SKM-1 (cell line): ENCODE results near the gene OR2AT4.
"Not testable (repeated sequence)": the region's sequence is repeated elsewhere in the genome, so short reads cannot be mapped to it uniquely, and the experiment has no call there.

ENCODE experiments used
- DNase-seq: peaks from one replicate; lab custom pipeline; 2025; ENCODE audit not compliant: unreplicated experiment; lab: John Stamatoyannopoulos, UW

OR2AT4 gene

DNA sequence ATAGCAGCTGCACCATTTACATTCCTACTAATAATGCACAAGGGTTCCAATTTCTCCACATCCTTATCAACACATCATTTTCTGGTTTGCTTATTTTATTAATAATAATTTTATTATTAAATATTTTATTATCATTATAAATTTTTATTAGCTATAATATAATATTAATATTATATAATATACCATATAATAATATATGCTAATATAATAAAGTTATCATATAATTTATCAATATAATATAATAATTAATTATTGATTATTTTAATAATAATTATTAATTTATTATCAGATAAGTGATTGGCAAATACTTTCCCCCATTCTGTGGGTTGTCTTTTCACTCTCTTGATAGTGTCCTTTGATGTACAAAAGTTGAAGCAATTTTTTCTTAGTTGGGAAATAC lies 27.7 kb downstream of the OR2AT4 start:
- DNase-seq, result no peak

DNA sequence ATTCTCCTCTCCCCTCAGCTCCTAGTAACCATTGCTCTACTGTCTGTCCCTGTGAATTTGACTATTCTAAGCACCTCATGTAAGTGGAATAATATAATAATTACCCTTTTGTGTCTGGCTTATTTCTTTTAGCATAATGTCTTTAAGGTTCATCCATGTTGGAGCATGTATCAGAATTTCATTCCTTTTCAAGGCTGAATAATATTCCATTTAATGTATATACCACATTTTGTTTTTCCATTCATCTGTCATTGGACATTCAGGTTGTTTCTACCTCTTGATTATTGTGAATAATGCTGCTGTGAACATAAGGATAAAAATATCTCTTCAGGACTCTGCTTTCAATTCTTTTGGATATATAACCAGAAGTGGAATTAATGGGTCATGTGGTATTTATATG lies 28.1 kb downstream of the OR2AT4 start:
- DNase-seq, result no peak

DNA sequence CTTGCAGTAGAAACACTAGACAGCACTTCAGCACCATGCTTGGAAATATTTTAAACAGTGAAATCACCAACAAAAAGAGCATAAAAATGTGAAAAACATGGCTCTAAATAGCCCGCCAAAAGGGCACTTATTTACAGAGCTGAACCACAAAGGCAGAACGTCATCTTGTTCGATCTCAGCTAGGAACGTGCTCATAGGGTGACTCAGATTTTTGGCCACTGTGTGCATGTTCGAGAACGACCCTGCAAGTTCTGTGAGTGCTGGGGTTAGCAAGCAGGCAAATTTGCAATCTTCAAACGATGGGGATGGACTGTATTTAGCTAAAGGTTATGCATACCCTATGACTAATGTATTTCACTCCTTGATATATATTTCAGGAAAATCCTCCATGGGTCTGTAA lies 30.6 kb downstream of the OR2AT4 start:
- DNase-seq, result no peak

DNA sequence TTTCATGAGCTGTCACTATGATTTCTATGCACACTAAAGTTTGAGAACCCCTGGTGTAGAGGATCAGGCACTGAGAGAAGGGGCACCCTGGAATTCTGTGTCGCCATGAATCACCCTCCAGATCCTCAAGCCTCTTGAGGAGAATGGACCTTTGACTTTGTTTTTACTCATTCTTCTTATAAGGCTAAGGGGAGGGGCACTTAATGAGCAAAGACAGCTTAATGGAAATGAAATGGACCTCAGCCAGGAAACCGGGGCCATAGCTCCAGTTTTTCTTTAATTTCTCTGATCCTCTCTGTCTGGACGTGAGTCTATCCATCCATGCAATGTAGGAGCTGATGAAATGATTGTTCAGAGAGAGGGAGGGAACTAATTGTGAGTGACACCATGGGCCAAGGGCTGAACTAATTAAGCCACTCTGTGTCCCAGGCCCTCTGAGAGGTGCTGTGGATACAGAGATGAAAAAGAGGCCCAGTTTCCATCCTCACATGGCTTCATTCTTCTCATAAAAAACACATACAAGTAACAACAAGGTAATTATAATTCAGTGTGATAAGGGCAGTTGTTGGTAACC lies 32.8 kb downstream of the OR2AT4 start:
- DNase-seq, result no peak

DNA sequence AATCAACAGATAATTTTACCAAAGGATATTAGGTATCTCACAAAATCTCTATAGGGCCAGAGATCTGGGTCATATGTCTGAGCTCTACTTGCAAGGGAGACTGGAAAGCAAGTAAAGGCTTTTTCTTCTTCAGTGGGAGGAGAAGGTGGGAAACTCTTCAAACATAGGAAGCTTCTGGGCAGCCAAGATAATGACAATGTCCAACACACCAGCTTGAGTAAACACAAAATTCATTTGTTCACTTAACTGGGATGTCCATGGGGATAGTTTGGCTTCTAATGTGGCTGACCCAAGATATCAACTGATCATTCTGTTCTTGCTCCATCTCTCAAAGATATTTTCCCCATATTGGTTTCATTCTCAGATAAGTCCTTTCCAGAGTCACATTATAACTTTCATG lies 37.4 kb downstream of the OR2AT4 start:
- DNase-seq, result no peak

DNA sequence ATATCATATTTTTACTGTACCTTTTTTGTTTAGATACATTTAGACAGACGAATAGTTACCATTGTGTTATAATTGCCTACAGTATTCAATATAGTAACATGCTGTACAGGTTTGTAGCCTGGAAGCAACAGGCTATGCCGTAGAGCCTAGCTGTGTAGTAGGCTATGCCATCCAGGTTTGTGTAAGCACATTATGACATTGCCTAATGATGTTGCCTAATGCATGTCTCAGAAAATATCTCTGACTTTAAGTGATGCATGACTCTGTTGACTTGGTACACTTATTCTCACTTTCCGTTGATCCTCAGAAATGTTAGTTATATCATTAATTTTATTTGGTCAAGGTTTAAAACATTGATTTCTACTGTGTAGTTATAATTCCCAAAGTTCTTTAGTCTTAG lies 39.9 kb downstream of the OR2AT4 start:
- DNase-seq, result no peak

DNA sequence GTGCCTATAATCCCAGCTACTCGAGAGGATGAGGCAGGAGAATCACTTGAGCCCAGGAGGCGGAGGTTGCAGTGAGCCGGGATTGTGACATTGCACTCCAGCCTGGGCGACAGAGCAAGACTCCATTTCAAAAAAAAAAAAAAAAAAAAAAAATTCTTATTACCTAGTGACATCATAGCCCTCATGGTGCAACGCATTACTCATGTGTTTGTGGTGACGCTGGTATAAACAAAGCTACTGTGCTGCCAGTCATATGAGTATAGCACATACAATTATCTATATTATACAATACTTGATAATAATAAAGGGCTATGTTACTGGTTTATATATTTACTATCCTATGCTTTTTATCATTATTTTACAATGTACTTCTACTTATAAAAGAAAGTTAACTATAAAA lies 41.2 kb downstream of the OR2AT4 start:
- DNase-seq, result no peak

DNA sequence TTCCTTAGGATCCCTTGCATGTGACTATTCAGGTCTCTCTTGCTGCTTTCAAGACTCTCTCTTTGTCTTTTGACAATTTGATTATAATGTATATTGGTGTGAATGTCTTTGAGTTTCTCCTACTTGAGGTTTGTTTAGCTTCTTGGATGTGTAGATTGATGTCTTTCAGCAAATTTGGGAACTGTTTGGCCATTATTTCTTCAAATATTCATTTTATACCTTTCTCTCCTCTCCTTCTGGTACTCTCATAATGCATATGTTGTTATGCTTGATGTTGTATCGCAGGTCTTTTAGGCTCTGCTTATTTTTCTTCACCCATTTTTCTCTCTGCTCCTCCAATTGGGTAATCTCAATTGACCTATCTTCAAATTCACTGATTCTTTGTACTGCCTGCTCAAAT lies 44.2 kb downstream of the OR2AT4 start:
- DNase-seq, result no peak

DNA sequence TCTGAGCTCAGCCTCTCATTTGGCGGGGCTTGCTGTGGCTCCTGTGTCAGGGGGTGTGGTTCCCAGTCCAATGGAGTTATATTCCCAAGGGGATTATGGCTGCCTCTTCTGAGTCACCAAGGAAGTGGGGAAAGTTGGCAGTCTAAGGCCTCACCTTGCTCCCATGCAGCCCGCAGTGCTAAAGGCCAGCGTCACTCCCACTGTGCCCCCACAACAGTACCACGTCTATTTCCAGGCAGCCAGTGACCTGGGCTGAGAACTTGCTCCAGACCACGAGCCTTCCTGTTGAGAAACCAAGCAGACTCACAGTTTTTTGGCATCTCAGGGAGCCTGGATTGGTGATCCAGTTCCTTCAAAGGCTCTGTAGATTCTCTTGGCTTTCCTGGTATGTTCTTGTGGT lies 45.6 kb downstream of the OR2AT4 start:
- no peak for DNase-seq

DNA sequence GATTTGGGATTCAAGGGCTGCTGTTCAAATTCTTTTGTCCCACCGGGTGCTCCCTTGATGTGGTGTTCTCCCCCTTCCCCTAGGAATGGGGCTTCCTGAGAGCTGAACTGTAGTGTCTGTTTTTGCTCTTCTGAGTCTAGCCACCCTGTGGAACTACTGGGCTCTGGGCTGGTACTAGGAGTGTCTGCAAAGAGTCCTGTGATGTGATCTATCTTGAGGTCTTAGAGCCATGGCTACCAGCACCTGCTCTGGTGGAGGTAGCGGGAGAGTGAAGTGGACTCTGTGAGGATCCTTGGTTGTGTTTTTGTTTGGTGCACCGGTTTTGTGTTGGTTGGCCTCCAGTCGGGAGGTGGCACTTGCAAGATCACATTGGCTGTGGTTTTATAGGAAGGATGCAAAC lies 46.2 kb downstream of the OR2AT4 start:
- no peak for DNase-seq

DNA sequence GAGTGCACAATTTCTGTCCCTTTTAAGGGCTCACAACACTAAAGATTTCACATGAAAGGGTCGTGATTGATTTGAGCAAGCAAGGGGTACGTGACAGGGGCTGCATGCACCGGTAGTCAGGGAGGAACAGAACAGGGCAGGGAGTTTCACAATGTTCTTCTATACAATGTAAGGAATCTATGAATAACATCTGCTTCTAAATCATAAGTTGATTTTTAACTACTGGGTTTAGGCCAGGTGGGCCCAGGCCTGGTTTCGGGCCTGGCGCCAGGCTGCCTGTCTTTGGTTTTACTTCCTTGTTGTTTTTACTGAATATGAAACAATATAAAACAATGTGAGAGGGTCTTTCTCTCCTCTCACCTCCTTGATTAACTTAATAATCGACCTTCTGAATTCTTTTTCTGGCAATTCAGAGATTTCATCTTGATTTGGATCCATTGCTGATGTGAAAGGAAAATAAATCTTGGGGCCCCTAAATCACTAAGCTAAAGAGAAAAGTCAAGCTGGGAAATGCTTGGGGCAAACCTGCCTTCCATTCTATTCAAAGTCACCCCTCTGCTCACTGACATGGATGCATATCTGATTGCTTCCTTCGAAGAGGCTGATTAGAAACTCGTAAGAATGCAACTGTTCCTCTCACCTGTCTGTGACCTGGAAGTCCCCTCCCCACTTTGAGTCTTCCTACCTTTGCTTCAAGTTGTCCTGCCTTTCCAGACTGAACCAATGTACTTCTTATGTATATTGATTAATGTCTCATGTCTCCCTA lies 47.0 kb downstream of the OR2AT4 start:
- not testable (repeated sequence) for DNase-seq

DNA sequence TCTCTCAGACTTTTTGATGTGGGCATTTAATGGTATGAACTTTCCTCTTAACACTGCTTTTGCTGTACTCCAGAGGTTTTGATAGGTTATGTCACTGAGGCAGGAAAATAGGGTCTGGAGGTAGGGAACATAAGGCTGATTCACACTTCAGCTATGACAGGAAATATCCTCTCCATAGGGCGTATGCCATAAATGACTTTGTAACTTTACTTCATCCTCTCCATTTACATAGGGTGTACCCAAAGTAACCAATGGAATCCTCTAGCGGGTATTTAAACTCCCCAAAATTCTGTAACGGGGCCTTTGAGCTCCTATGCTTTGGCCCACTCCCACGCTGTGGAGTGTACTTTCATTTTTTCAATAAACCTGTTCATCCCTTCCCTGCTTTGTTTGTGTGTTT lies 49.5 kb downstream of the OR2AT4 start:
- DNase-seq, result no peak

DNA sequence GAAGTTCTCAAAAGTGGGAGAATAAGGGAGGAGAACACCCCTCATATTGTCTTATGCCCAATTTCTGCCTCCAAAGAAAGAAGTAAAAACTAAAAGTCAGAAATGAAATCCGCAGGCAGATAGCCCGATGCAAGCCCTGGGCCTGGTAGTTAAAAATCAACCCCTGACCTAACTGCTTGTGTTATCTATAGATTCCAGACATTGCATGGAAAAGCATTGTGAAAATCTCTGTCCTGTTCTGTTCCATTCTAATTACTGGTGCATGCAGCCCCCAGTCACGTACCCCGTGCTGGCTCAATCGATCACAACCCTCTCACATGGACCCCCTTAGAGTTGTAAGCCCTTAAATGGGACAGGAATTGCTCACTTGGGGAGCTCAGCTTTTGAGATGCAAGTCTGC lies 50.0 kb downstream of the OR2AT4 start:
- DNase-seq, result not testable (repeated sequence)

DNA sequence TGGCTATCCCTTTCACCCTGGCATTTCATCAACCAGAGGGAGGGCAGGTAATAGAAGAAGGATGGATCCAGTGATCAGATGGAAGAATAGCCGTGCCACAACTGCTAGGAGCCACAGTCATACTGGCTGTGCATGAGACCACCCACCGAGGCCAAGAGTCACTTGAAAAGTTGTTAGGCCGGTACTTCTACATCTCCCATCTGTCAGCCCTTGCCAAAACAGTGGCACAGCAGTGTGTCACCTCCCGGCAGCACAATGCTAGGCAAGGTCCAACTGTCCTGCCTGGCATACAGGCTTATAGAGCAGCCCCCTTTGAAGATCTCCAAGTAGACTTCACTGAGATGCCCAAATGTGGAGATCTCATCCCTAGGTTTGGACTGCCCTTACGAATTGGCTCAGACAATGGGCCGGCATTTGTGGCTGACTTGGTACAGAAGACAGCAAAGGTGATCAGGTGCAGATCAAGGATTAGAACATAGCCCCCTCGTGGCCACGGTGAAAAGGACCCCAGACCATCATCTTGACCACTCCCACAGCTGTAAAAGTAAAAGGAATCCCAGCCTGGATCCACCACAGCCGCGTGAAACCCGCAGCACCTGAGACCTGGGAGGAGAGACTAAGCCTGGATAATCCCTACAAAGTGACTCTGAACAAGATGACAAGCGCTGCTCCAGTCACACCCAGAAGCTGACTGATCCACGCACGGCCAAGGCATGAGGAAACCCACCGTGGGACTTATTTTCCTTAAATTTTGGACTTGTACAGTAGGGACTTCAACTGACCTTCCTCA lies 52.1 kb downstream of the OR2AT4 start:
- not testable (repeated sequence) for DNase-seq

DNA sequence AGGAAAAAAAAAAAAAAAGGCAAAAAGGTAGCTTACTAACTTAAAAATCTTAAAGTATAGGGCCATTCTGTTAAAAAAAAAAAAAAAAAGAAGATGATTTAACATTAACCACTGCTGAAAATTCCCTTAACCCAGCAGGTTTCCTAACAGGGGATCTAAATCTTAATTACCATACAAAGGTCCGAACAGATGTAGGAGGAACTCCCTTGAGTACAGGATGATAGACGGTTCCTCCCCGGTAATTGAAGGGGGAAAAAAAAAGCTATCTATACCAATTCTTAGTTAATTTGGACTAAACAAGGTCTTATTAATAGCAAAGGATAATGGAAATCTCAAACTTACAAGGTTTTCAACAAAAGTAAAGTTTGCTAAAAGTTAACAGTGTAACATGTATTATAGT lies 54.9 kb downstream of the OR2AT4 start:
- DNase-seq, result not testable (repeated sequence)

DNA sequence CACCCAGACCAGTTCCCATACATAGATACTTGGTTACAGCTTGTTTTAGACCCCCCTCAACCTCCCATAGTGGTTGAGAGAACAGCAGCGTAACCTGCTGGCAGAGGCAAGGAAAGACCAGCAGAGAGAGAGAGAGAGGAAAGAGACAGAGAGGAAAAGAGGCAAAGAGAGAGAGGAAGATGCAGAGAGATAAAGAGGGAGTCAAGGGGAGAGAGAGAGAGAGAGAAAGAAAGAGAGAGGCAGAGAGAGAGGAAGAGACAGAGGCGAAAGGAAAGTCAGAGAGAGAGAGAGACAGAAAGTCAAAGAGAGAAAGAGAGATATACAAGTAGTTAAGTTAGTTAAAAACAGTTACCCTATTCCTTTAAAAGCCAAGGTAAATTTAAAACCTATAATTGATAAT lies 55.4 kb downstream of the OR2AT4 start:
- DNase-seq, result no peak

DNA sequence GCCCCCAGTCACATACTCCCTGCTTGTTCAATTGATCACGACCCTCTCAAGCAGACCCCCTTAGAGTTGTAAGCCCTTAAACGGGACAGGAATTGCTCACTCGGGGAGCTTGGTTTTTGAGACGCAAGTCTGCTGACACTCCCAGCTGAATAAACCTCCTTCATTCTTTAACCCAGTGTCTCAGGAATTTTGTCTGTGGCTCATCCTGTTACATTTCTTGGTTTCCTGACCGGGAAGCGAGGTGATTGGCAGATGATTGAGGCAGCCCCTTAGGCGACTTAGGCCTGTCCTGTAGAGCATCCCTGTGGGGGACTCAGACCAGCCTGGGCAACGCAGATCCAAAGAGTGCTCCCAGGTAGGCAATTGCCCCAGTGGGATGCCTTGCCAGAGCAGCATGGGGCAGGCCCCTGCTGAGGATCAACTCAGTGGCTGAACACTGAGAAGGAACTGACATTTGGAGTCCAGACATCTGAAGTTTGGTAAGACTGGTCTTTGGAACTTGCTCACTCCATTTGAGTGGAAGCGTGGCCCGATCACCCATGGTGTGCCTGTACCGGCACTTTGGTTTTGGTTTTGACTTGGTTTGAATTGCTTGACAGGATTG lies 56.4 kb downstream of the OR2AT4 start:
- DNase-seq, result no peak

DNA sequence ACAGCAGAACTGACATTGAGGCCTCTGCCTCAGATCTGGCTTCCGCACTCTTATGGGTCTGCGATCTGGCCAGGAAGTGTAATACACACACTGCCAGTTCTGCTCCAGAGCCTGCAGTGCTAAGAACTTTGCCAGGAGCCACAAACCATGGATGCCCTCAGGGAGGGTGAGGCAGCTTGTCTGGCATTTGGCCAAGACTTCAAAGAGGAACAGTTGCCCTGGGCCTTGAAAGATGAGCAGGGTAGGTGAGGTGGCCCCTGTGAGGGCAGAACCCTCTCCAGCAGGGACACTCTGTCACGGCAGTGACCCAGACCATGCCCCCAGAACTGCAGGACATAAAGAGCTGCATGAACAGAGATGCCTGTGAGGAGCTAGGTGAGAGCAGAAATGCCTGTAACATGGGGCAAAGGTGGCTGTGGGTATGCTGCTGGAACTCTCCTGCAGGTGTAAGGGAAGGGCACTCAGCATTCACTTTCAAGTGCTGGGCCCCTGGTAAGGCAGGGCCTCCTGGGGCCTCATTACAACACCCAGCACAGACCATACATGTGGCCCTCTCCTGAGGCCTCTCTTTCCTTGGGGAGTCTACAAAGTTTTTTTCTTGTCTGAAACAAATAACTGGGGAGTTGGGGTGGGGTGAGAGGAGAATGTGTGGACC lies 60.6 kb downstream of the OR2AT4 start:
- DNase-seq, result no peak

DNA sequence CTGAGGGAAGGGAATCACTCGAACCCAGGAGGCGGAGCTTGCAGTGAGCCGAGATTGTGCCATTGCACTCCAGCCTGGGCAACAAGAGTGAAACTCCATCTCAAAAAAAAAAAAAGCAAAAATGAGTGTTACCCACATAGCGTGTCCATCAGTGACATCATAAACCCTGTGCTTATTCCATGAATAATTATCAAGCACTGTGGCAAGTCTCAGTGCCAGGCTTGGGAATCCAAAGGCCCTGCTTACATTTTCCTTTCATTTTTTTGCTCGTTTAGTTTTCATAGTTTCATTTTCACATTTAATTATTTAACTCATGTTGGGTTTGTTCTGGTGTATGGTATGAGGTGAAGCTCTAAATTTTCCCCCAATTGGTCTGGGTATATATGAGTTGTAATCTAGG lies 61.4 kb downstream of the OR2AT4 start:
- no peak for DNase-seq

DNA sequence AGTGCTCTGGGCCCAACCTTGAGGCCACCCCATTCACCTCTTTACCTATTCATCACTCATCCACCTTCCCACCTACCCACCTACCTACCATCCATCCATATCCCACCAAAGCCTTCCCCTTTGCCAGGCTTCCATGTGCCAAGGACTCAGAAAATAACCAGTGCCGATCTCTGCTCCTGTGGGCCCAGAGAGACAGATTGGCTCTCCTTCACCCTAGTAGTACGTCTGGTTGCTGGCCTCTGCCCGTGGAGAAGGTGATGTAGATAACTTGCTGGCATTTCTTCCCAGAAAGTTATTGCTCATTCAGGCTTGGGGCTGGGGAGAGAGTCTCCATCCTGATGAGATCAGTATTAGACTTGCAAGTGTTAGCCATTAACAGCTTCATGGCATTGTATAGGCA lies 62.8 kb downstream of the OR2AT4 start:
- DNase-seq, result no peak

DNA sequence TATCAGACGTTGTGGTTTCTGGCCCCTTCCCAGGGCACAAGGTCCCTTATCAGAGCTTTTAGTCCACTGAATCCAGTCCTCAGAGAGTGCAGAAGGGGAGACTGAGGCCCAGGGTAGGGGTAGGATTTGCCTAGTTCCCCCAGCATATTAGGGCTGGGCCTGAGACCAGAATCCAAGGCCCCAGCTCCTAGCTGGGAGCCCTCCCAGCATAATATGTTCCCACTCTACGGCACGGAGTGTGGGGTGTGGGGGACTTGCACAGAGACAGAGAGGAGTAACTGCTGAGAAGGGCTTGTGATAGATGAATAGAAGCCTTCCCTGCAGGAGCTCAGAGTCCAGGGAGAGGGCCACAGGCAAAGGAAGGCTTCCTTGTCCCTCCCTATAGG lies 64.1 kb downstream of the OR2AT4 start:
- no peak for DNase-seq
